ENCODE measurements around the gene CARHSP1. TPM values are rescaled to one million over a fixed set of nuclear protein-coding genes. Genes with fewer than 3 reads are reported as not detected.

The CARHSP1 gene
- total RNA-seq, 1 experiment from 2014 or later: 79.7 TPM

- TF ChIP-seq POLR2AphosphoS5 (IDR thresholded peaks at IDR 0.05; ENCODE audit: low read depth, low read length) (no peak), EGR1 (IDR thresholded peaks at IDR 0.05; ENCODE audit: low read depth) (no peak), MAX (IDR thresholded peaks at IDR 0.05) (no peak), JUND (IDR thresholded peaks at IDR 0.05) (no peak), EZH2phosphoT487 (IDR thresholded peaks at IDR 0.05; ENCODE audit: borderline replicate concordance) (no peak), CEBPB (IDR thresholded peaks at IDR 0.05; ENCODE audit: low read depth) (no peak), SRF (IDR thresholded peaks at IDR 0.05; ENCODE audit: low read depth) (no peak), ZNF274 (IDR thresholded peaks at IDR 0.05; ENCODE audit: low read depth, low read length) (no peak), YY1 (IDR thresholded peaks at IDR 0.05; ENCODE audit: extremely low read depth, insufficient replicate concordance, low read depth, low read length) (no peak), TCF7L2 (IDR thresholded peaks at IDR 0.05; ENCODE audit: borderline replicate concordance, extremely low read depth, insufficient read depth, insufficient read length) (no peak), ZFX (IDR thresholded peaks at IDR 0.05) (no peak)
- TF ChIP-seq, protein P1, sequence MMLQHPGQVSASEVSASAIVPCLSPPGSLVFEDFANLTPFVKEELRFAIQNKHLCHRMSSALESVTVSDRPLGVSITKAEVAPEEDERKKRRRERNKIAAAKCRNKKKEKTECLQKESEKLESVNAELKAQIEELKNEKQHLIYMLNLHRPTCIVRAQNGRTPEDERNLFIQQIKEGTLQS (IDR thresholded peaks at IDR 0.05): no peak
- no peaks in the 10 kb centered on the region for H4K20me1 ChIP-seq (ENCODE audit: insufficient read depth)
- POLR2A ChIA-PET: no interaction called here
- no peak overlapping the region for H3K4me2 ChIP-seq (ENCODE audit: low read length)
- ATAC-seq: no peak
- DNase-seq (ENCODE audit: low read depth, low spot score): no peak
- no peak overlapping the region for H2AFZ ChIP-seq (ENCODE audit: low read depth, low read length, poor library complexity, severe bottlenecking)
- peaks cover 51% of the 10 kb centered on the region for H3K79me2 ChIP-seq (ENCODE audit: insufficient read depth, low read length)
- RAD21 ChIA-PET (ENCODE audit: low non-redundant PET in 1 of 2, low total read pairs in 2 of 2, uncharacterized antibody in 2 of 2, unreplicated experiment in 2 of 2): no interaction called here
- no TSS peak for BruUV-seq (replicated peaks)
- H3K27ac ChIP-seq (ENCODE audit: low read depth, low read length): no peak overlapping the region
- H3K9me3 ChIP-seq (ENCODE audit: control insufficient read depth in 1 of 2, insufficient read depth in 1 of 2, low read depth in 1 of 2, low read length in 2 of 2): no peaks in the 10 kb centered on the region
- intact Hi-C loops (cut with micrococcal nuclease): loop anchor here (10.0 kb wide), 1 partner anchor 126 kb away; no protein-coding TSS in a partner anchor
- CTCF ChIA-PET: interaction anchor here (1.2 to 1.3 kb wide), 2 partner anchors 9 to 27 kb away, joined by 3 to 6 read pairs; no protein-coding TSS in a partner anchor
- H3K9me2 ChIP-seq (ENCODE audit: insufficient read depth): no peaks in the 10 kb centered on the region
- H3K4me3 ChIP-seq (replicated peaks in 1 of 2; ENCODE audit: low read depth in 1 of 2, low read length in 2 of 2): no peak overlapping the region
- no peak overlapping the region for H3K9ac ChIP-seq (ENCODE audit: low read length)
- H3K36me3 ChIP-seq (ENCODE audit: control insufficient read depth in 1 of 2, insufficient read depth in 2 of 2, low read length in 2 of 2): peaks cover 18 to 40% of the 10 kb centered on the region in 2 experiments; a peak in 3 of 4 replicates
- H3K27me3 ChIP-seq (ENCODE audit: insufficient read depth, low read length): no peaks in the 10 kb centered on the region
- no peaks in the 10 kb centered on the region for H3K4me1 ChIP-seq (ENCODE audit: control insufficient read depth in 1 of 2, insufficient read depth in 2 of 2, low read length in 2 of 2)
These were observed 40.1 kb upstream of the CARHSP1 start for GRCh38 chr16:8908810-8909468.
